ENCODE measurements around the gene NOP9.
"Not testable (repeated sequence)": the region's sequence is repeated elsewhere in the genome, so short reads cannot be mapped to it uniquely, and the experiment has no call there.

The NOP9 gene

GRCh38 chr14:24339284-24340151 is 39.9 kb downstream of the NOP9 start, which contains the start of gene RIPK3:
TSS of gene RIPK3 (minus strand) at chr14:24339991. CDS start at chr14:24339826, 165 bp downstream.
- in situ Hi-C loops (cut with HindIII; ENCODE audit: low sequenced_read_pairs): loop anchor here (5.0 kb wide), 2 partner anchors 62 to 98 kb away; no protein-coding TSS in a partner anchor

- in situ Hi-C loops (cut with HindIII; ENCODE audit: low sequenced_read_pairs): no loop called here
Observed at GRCh38 chr14:24340606-24341005, 41.0 kb downstream of the NOP9 start.

GRCh38 chr14:24342889-24343288 is 43.2 kb downstream of the NOP9 start:
- in situ Hi-C loops (cut with HindIII; ENCODE audit: low sequenced_read_pairs): no loop called here

- in situ Hi-C loops (cut with HindIII; ENCODE audit: low sequenced_read_pairs): no loop called here
Observed at GRCh38 chr14:24343795-24344660, 44.4 kb downstream of the NOP9 start.

- in situ Hi-C loops (cut with HindIII; ENCODE audit: low sequenced_read_pairs): no loop called here
Observed at GRCh38 chr14:24347134-24347533, 47.5 kb downstream of the NOP9 start.

GRCh38 chr14:24348186-24348585 is 48.5 kb downstream of the NOP9 start:
- in situ Hi-C loops (cut with HindIII; ENCODE audit: low sequenced_read_pairs): no loop called here

- in situ Hi-C loops (cut with HindIII; ENCODE audit: low sequenced_read_pairs): no loop called here
Observed at GRCh38 chr14:24349742-24350141, 50.1 kb downstream of the NOP9 start.

- in situ Hi-C loops (cut with HindIII; ENCODE audit: low sequenced_read_pairs): no loop called here
Observed at GRCh38 chr14:24351517-24351916, 51.9 kb downstream of the NOP9 start.

GRCh38 chr14:24353559-24354481 is 54.2 kb downstream of the NOP9 start:
- in situ Hi-C loops (cut with HindIII; ENCODE audit: low sequenced_read_pairs): no loop called here

GRCh38 chr14:24354482-24354825 is 54.8 kb downstream of the NOP9 start:
- in situ Hi-C loops (cut with HindIII; ENCODE audit: low sequenced_read_pairs): not testable (repeated sequence)

- in situ Hi-C loops (cut with HindIII; ENCODE audit: low sequenced_read_pairs): no loop called here
Observed at GRCh38 chr14:24355009-24355408, 55.4 kb downstream of the NOP9 start.

GRCh38 chr14:24356208-24356607 is 56.6 kb downstream of the NOP9 start:
- in situ Hi-C loops (cut with HindIII; ENCODE audit: low sequenced_read_pairs): no loop called here

All from endothelial cell of hepatic sinusoid (primary cell).